HPDE6-E6E7 (cell line): Measurements from ENCODE around the gene LRMDA.
"Not testable (repeated sequence)": the region's sequence is repeated elsewhere in the genome, so short reads cannot be mapped to it uniquely, and the experiment has no call there.

ENCODE experiments used
- DNase-seq: peaks from one replicate; pipeline ENCODE4 v3.0.0; 2011; ENCODE audit warnings: missing footprints; ENCODE audit errors: extremely low spot score

The LRMDA gene

DNA sequence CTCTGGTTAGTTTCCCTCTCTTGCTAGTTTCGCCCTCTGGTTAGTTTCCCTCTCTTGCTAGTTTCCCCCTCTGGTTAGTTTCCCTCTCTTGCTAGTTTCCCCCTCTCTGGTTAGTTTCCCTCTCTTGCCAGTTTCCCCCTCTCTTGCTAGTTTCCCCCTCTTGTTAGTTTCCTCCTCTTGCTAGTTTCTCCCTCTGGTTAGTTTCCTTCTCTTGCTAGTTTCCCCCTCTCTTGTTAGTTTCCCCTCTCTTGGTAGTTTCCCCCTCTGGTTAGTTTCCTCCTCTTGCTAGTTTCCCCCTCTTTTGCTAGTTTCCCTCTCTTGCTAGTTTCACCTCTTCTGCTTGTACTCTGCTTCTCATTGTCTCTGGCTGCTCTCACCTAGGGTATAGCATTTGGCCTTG is 613.8 kb downstream of the LRMDA start:
- DNase-seq, result no peak

- DNase-seq, result no peak
Observed at GRCh38 chr10:76047521-76047920, 616.1 kb downstream of the LRMDA start.

DNA sequence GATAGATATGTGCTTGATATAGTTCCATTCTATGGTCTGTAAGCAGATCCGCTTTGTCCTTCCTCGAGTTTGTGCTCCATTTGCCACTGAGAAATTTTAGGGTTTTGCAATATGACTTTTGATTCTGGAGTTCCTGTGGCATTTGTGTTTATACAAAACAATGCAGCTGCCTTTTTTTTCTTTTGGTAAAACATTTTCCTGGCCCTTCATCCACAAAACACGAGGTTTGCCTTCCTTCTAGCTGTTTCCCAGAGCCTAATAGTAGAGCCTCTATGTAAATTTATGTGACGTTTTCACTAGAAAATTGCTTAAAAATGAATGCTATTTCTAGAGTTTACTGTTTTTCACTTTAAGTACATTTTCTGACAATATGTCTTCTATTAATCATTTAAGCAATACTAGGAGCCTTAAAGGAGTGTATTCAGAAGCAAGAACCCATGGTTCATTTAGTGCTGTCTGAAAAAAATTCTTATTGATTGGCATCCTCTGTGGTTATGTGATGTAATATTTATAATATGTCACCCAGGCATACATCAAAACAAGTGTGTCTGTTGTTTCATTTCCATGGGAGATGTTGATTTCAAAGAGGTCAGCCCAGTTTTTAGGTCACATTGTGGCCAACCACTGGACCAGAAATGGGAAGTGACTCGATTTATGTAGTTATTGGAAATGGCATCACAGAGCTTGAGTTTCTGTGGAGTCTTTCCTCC is 618.3 kb downstream of the LRMDA start:
- DNase-seq, result no peak

GRCh38 chr10:76050291-76050625 is 618.8 kb downstream of the LRMDA start:
- no peak for DNase-seq

DNA sequence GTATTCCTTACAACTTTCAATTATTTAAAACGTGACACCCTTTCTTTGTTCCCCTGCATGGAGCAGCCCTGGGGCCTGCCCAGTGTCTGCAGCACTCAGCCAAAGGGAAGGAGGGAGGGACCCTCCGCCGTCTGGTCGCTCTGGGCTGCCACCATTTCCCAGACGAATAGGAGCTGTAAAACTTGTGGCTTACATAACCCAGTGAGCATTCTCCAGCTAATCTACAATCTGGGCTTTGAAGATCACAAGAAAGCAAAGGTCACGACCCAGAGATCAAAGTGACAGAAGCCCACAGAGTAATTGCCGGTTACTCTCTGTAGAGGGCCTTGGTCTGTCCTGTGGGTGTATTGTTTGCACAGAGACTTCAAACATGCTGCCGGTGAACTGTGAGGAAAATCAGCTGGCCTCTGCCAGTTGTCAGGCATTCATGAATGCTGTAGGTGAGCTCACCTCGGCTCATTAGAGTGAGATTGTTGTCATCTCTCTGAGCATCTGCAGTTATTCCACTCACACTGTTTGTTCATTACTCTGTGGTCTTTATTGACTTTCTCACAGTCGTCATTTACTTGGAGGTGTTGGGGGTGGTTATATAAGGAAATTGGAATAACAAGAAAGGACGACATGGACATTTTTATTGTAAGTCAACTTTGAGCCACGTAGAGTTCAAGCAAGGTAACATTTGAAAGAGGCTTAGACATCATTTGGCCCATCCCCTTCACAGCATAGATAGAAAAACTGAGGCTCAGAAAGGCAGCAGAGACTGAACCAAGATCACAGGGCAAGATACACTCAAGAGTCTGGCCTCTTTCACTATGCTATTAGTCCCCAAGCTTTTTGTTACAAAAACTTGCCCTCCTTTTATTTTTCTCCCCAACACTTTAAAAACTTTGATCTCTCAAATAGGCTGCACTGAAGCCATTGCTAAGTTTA is 619.8 kb downstream of the LRMDA start:
- DNase-seq, result no peak

GRCh38 chr10:76052682-76053503 is 621.5 kb downstream of the LRMDA start:
- DNase-seq, result no peak

GRCh38 chr10:76055466-76055865 is 624.0 kb downstream of the LRMDA start:
- no peak for DNase-seq

GRCh38 chr10:76055963-76056362 is 624.5 kb downstream of the LRMDA start:
- DNase-seq, result no peak

- not testable (repeated sequence) for DNase-seq
Observed at GRCh38 chr10:76060993-76061392, 629.6 kb downstream of the LRMDA start.

- DNase-seq, result no peak
Observed at GRCh38 chr10:76066457-76066856, 635.0 kb downstream of the LRMDA start.

- no peak for DNase-seq
Observed at GRCh38 chr10:76067447-76067846, 636.0 kb downstream of the LRMDA start.

DNA sequence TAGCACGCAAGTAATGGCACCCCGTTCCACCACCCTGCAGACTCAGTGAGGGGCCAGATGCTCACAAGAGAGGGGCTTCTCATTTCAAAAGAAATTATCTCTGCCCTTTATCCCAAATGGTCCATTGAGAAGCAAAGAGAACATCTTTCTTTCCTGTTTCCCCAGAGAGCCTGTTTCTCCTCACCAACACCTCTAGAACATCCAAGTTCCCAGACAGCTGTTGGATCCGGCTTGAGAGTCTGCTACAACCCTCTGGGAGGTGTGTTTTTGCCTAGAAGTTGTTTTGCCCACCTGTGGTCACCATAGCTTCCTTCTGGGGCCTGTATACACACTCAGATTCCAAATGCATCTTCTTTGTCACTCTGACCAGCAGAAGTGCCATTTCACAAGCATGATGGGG is 637.4 kb downstream of the LRMDA start:
- no peak for DNase-seq

GRCh38 chr10:76070916-76071315 is 639.5 kb downstream of the LRMDA start:
- no peak for DNase-seq

DNA sequence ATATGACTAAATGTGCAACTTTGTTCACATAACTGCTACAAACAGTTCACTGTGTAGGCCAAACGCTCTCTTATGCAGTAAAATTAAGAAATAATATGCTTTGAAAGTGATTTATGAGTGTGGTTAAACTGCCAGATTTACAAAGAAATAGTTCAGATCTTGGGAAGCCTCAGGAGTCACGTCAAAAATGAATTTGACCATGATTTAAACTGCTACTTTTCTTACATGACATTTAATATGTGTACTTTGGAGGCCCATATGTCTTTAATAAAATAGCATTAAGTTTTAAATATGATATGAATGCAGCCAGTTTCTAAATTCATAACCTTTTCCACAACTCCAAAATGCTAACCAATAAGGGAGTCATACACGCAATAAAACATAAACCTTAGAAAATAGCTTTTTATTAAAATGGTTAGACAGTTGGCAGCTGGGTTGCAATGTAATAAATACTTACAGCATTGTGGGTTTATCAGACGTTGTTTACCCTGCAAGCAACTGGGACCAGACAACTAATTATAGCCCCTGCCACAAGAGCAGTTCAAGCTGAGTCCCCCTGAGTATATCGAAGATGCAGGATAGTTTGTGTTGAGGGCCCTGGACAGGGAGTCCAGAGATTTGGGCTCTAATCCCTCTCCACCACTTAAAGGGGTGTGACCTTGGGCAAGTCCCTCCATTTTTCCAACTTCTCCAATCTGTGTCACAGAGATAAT is 640.4 kb downstream of the LRMDA start:
- no peak for DNase-seq

DNA sequence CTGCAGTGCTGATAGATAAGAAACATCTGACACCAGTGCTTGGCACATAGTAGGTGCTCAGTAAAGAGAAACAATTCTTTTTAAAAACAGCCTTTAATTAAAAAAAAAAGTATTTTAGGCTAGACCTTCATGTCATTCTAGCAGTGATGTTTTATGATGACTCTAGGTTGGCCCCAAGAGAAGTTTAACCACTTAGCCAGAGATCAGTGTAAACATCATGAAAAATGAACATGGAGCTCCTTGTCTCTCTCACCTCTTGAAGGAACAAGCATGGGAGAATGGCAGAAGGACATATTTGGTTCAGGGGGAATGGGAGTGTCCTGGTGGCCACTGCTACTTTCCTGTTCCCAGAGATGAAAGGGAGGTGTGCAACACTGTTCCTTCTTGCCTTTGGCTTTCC is 641.0 kb downstream of the LRMDA start:
- DNase-seq, result no peak

- no peak for DNase-seq
Observed at GRCh38 chr10:76073524-76073923, 642.1 kb downstream of the LRMDA start.

DNA sequence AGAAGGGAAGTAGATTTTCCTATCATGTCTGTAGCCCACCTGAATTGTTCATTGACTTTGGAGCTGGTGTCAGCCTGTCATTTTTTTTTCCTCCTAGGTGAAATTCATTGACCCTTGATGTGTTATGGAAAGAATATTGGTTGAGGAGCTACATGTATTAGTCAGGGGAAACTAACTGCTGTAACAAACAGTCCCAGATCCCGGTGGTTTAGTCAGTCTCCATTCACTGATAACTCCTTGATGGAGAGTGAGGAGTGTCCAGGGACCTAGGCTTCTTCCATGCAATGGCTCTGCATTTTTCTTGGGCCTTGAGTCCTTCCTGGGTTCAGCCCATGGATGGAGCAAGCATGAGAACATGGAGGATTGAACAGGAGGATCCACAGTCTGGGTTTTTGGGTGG is 643.2 kb downstream of the LRMDA start:
- no peak for DNase-seq

- no peak for DNase-seq
Observed at GRCh38 chr10:76080451-76080850, 649.0 kb downstream of the LRMDA start.

- DNase-seq, result no peak
Observed at GRCh38 chr10:76080991-76081390, 649.6 kb downstream of the LRMDA start.

- DNase-seq, result no peak
Observed at GRCh38 chr10:76082232-76082631, 650.8 kb downstream of the LRMDA start.

- DNase-seq, result no peak
Observed at GRCh38 chr10:76082956-76083355, 651.5 kb downstream of the LRMDA start.
